HEK293 (cell line): ENCODE measurements around the gene GHSR.

Source experiments
- CTCF ChIA-PET: fragments of 350-600 bp; formaldehyde crosslinking; extraction: SDS; loops from one replicate; lab custom pipeline; 2021; ENCODE audit warnings: antibody characterized with exemption; lab: Yijun Ruan, JAX
- POLR2A ChIA-PET: fragments of 300-600 bp; formaldehyde crosslinking; extraction: SDS; loops from one replicate; lab custom pipeline; 2020; ENCODE audit warnings: antibody characterized with exemption, inconsistent platforms; lab: Yijun Ruan, JAX
- H3K27ac ChIP-seq: fragments of 200-500 bp; sonication (Bioruptor generic); 2 replicates; pipeline ENCODE4 v1.5.1; 2014; ENCODE audit warnings: low read depth, low read length, control low read depth, inconsistent platforms; ENCODE audit errors: extremely low read depth
- H3K36me3 ChIP-seq, 2 experiments: fragments of 200-500 bp in 1 of 2; sonication (Bioruptor generic) in 1 of 2; 1 replicate in 1 of 2; 2 replicates in 1 of 2; pipeline ENCODE4 v1.5.1; 2014 to 2017; ENCODE audit warnings: inconsistent platforms in 2 of 2, low read length in 2 of 2; ENCODE audit not compliant: control insufficient read depth in 2 of 2, insufficient read depth in 1 of 2
- H3K4me1 ChIP-seq: fragments of 200-500 bp; sonication (Bioruptor generic); 2 replicates; pipeline ENCODE4 v1.5.1; 2014; ENCODE audit warnings: mild to moderate bottlenecking, low read length, inconsistent platforms; ENCODE audit not compliant: control insufficient read depth, insufficient read depth
- H3K4me3 ChIP-seq: 2 replicates; pipeline ENCODE4 v1.5.1; 2011; ENCODE audit warnings: low read depth, mild to moderate bottlenecking, control low read depth, low read length, moderate library complexity
- H3K9me3 ChIP-seq: fragments of 200-500 bp; sonication (Bioruptor generic); 2 replicates; pipeline ENCODE4 v1.5.1; 2014; ENCODE audit warnings: low read depth, low read length, inconsistent platforms; ENCODE audit not compliant: control insufficient read depth, insufficient read depth
- GLIS1 ChIP-seq: fragments of 450-650 bp; formaldehyde crosslinking; IDR thresholded peaks from 2 replicates; pipeline ENCODE4 v1.5.1; 2016; ENCODE audit warnings: missing biosample characterization, missing genetic modification characterization
- OSR2 ChIP-seq: fragments of 450-650 bp; formaldehyde crosslinking; IDR thresholded peaks from 2 replicates; pipeline ENCODE4 v1.5.1; 2016; ENCODE audit warnings: missing biosample characterization, missing genetic modification characterization
- PRDM1 ChIP-seq: fragments of 450-650 bp; formaldehyde crosslinking; IDR thresholded peaks from 2 replicates; pipeline ENCODE4; 2016; ENCODE audit warnings: missing biosample characterization, missing genetic modification characterization
- TCF7L2 ChIP-seq: IDR thresholded peaks from 2 replicates; pipeline ENCODE4 v1.6.1; 2011; ENCODE audit warnings: low read depth, mild to moderate bottlenecking, inconsistent platforms, low read length, moderate library complexity, borderline replicate concordance
- ZFP41 ChIP-seq: fragments of 450-650 bp; formaldehyde crosslinking; IDR thresholded peaks from 2 replicates; pipeline ENCODE4 v1.5.1; 2016; ENCODE audit warnings: missing biosample characterization, missing genetic modification characterization, borderline replicate concordance
- ZNF146 ChIP-seq: fragments of 450-650 bp; formaldehyde crosslinking; IDR thresholded peaks from 2 replicates; pipeline ENCODE4 v1.5.1; 2016; ENCODE audit warnings: missing biosample characterization, missing genetic modification characterization
- ZNF266 ChIP-seq: fragments of 450-650 bp; formaldehyde crosslinking; IDR thresholded peaks from 2 replicates; pipeline ENCODE4 v1.5.1; 2016; ENCODE audit warnings: missing biosample characterization, missing genetic modification characterization, low read depth
- ZNF354C ChIP-seq: fragments of 450-650 bp; formaldehyde crosslinking; IDR thresholded peaks from 2 replicates; pipeline ENCODE4 v1.5.1; 2016; ENCODE audit warnings: missing biosample characterization, missing genetic modification characterization, low read depth, borderline replicate concordance
- ZNF514 ChIP-seq: fragments of 450-650 bp; formaldehyde crosslinking; IDR thresholded peaks from 2 replicates; pipeline ENCODE4 v1.5.1; 2016; ENCODE audit warnings: missing biosample characterization, missing genetic modification characterization
- ZNF624 ChIP-seq: fragments of 450-650 bp; formaldehyde crosslinking; IDR thresholded peaks from 2 replicates; pipeline ENCODE4 v1.5.1; 2017; ENCODE audit warnings: missing biosample characterization, missing genetic modification characterization
- ZNF654 ChIP-seq: fragments of 450-650 bp; formaldehyde crosslinking; IDR thresholded peaks from 2 replicates; pipeline ENCODE4 v1.5.1; 2016; ENCODE audit warnings: low read depth, missing biosample characterization, missing genetic modification characterization
- ZNF677 ChIP-seq: fragments of 450-650 bp; IDR thresholded peaks from 2 replicates; pipeline ENCODE4 v1.5.0; 2018; ENCODE audit warnings: missing biosample characterization, mild to moderate bottlenecking, missing genetic modification characterization, moderate library complexity
- ZNF785 ChIP-seq: fragments of 450-650 bp; formaldehyde crosslinking; IDR thresholded peaks from 2 replicates; pipeline ENCODE4 v1.5.1; 2016; ENCODE audit warnings: missing biosample characterization, missing genetic modification characterization
- ZSCAN23 ChIP-seq: fragments of 450-650 bp; formaldehyde crosslinking; IDR thresholded peaks from 2 replicates; pipeline ENCODE4 v1.5.1; 2016; ENCODE audit warnings: missing biosample characterization, missing genetic modification characterization
- TF ChIP-seq, protein P1 (sequence below): fragments of 450-650 bp; formaldehyde crosslinking; IDR thresholded peaks from 2 replicates; pipeline ENCODE4 v1.5.1; 2016; ENCODE audit warnings: missing biosample characterization, missing genetic modification characterization
- TF ChIP-seq, protein P2 (sequence below): sonication (generic); formaldehyde crosslinking; IDR thresholded peaks from 2 replicates; pipeline ENCODE4 v1.8.1; 2022; ENCODE audit warnings: mild to moderate bottlenecking, moderate library complexity, missing genetic modification reagents
- TF ChIP-seq, protein P3 (sequence below): fragments of 450-650 bp; formaldehyde crosslinking; optimal IDR thresholded peaks from 2 replicates; pipeline ENCODE3; 2016; ENCODE audit warnings: missing biosample characterization, mild to moderate bottlenecking, missing genetic modification characterization
- TF ChIP-seq, protein P4 (sequence below): fragments of 450-650 bp; formaldehyde crosslinking; conservative IDR thresholded peaks from 2 replicates; pipeline ENCODE4 v1.5.1; 2016; ENCODE audit warnings: low read depth, missing biosample characterization, missing genetic modification characterization
- TF ChIP-seq, protein P5 (sequence below): fragments of 450-650 bp; formaldehyde crosslinking; conservative IDR thresholded peaks from 2 replicates; pipeline ENCODE4 v1.5.1; 2016; ENCODE audit warnings: low read depth, missing biosample characterization, missing genetic modification characterization

GHSR gene

DNA sequence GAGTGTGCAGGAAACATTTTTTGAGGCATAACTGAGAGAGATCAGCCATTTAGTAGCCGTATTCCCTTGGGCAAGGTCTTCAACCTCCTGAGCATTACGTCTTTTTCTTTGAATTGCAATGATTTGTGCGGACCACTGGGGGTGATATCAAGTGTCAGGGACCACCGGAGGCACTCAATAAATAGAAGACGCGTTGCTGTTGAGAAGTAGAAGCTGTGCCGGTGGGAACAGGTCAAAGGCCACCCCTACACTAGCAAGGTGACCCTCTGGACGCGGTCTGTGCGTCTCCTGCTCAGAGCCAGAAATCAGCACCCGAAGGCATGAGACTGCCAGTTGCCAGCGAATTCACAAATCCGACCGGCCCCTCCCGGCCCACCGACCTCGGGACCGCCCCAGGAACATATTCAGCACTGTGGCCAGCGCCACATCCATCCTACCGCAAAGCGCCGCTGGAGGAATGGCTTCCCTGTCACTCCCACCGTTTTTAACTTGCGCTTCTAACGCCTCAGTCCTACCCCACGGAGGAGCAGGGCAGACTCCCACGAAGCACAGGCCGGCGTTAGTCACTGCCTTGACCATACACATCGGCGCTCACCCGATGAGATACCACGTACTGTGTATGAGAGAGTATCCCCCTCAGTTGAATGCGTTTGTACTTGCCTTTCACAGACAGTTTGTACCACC, 1.4 kb upstream of the GHSR start:
- H3K9me3 ChIP-seq = no peaks in the 10 kb centered on the region
- ChIA-PET POLR2A (no interaction called here), CTCF (no interaction called here)
- TF ChIP-seq GLIS1 (tag by site-specific recombination) = peak; percentile 84
- TF ChIP-seq, protein P1, sequence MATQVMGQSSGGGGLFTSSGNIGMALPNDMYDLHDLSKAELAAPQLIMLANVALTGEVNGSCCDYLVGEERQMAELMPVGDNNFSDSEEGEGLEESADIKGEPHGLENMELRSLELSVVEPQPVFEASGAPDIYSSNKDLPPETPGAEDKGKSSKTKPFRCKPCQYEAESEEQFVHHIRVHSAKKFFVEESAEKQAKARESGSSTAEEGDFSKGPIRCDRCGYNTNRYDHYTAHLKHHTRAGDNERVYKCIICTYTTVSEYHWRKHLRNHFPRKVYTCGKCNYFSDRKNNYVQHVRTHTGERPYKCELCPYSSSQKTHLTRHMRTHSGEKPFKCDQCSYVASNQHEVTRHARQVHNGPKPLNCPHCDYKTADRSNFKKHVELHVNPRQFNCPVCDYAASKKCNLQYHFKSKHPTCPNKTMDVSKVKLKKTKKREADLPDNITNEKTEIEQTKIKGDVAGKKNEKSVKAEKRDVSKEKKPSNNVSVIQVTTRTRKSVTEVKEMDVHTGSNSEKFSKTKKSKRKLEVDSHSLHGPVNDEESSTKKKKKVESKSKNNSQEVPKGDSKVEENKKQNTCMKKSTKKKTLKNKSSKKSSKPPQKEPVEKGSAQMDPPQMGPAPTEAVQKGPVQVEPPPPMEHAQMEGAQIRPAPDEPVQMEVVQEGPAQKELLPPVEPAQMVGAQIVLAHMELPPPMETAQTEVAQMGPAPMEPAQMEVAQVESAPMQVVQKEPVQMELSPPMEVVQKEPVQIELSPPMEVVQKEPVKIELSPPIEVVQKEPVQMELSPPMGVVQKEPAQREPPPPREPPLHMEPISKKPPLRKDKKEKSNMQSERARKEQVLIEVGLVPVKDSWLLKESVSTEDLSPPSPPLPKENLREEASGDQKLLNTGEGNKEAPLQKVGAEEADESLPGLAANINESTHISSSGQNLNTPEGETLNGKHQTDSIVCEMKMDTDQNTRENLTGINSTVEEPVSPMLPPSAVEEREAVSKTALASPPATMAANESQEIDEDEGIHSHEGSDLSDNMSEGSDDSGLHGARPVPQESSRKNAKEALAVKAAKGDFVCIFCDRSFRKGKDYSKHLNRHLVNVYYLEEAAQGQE (tag by site-specific recombination) = peak; percentile 95
- TF ChIP-seq TCF7L2 = no peak
- no peak for TF ChIP-seq ZSCAN23 (tag by site-specific recombination)
- TF ChIP-seq OSR2 (tag by site-specific recombination) = no peak
- TF ChIP-seq ZNF624 = no peak
- TF ChIP-seq, protein P2, sequence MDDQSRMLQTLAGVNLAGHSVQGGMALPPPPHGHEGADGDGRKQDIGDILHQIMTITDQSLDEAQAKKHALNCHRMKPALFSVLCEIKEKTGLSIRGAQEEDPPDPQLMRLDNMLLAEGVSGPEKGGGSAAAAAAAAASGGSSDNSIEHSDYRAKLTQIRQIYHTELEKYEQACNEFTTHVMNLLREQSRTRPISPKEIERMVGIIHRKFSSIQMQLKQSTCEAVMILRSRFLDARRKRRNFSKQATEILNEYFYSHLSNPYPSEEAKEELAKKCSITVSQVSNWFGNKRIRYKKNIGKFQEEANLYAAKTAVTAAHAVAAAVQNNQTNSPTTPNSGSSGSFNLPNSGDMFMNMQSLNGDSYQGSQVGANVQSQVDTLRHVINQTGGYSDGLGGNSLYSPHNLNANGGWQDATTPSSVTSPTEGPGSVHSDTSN = 0 out of 2 replicates have a peak, but pooled peaks have one; percentile 49
- no peak for TF ChIP-seq ZNF654
- H3K36me3 ChIP-seq = no peaks in the 10 kb centered on the region
- H3K4me1 ChIP-seq = no peaks in the 10 kb centered on the region
- no peak overlapping the region; the same call in 1 of the 2 replicates for H3K4me3 ChIP-seq
- no peak overlapping the region for H3K27ac ChIP-seq

DNA sequence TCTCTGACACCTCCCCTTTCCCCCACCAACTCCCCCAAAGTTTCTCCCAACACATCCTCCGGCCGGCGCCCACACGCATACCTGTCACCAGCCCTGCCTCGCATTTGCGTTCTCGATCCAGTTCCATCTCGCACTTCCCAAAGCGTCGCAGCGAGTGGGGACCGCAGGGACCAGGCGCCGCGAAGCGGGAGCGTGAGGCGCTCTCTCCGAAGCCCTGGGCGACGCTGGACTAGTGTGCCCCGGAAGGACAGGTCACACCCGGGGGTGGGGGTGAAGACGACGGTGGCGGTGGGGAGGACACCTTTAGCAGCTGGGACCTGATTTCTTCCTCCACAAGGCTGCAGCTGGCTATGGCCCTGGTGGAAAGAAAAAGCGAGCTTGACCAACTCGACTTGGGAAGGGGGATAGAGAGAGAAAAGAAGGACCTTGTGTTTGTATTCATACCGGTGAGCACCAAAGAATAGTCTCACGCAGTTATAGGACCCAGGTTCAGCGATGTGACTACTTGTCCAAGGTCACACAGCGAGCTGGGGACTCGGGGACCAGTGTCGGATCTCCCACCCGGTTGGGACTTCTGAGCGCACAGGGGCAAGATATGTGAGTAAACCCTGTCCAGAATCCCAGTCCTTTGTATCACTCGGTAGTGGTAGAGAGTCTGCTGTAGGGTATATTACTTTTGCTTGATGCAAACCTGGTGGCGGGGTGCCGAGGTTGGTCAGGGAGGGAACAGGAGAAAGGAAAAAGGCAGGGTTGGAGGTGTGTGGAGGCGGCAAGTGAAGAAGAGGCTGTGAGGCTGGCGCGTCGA, 607 bp upstream of the GHSR start:
- no peaks in the 10 kb centered on the region for H3K36me3 ChIP-seq
- no peaks in the 10 kb centered on the region for H3K4me1 ChIP-seq
- no peak overlapping the region for H3K27ac ChIP-seq
- no peaks in the 10 kb centered on the region for H3K9me3 ChIP-seq
- H3K4me3 ChIP-seq = no peak overlapping the region
- ChIA-PET POLR2A (no interaction called here), CTCF (no interaction called here)
- TF ChIP-seq ZNF266 (no peak), PRDM1 (tag by site-specific recombination) (no peak), ZNF677 (tag by site-specific recombination) (no peak), ZNF146 (tag by site-specific recombination) (no peak), ZNF785 (tag by site-specific recombination) (no peak), ZNF354C (tag by site-specific recombination) (no peak), ZNF514 (tag by site-specific recombination) (no peak), ZFP41 (tag by site-specific recombination) (no peak)
- TF ChIP-seq, protein P3, sequence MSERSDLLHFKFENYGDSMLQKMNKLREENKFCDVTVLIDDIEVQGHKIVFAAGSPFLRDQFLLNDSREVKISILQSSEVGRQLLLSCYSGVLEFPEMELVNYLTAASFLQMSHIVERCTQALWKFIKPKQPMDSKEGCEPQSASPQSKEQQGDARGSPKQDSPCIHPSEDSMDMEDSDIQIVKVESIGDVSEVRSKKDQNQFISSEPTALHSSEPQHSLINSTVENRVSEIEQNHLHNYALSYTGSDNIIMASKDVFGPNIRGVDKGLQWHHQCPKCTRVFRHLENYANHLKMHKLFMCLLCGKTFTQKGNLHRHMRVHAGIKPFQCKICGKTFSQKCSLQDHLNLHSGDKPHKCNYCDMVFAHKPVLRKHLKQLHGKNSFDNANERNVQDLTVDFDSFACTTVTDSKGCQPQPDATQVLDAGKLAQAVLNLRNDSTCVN = no peak
- TF ChIP-seq, protein P4, sequence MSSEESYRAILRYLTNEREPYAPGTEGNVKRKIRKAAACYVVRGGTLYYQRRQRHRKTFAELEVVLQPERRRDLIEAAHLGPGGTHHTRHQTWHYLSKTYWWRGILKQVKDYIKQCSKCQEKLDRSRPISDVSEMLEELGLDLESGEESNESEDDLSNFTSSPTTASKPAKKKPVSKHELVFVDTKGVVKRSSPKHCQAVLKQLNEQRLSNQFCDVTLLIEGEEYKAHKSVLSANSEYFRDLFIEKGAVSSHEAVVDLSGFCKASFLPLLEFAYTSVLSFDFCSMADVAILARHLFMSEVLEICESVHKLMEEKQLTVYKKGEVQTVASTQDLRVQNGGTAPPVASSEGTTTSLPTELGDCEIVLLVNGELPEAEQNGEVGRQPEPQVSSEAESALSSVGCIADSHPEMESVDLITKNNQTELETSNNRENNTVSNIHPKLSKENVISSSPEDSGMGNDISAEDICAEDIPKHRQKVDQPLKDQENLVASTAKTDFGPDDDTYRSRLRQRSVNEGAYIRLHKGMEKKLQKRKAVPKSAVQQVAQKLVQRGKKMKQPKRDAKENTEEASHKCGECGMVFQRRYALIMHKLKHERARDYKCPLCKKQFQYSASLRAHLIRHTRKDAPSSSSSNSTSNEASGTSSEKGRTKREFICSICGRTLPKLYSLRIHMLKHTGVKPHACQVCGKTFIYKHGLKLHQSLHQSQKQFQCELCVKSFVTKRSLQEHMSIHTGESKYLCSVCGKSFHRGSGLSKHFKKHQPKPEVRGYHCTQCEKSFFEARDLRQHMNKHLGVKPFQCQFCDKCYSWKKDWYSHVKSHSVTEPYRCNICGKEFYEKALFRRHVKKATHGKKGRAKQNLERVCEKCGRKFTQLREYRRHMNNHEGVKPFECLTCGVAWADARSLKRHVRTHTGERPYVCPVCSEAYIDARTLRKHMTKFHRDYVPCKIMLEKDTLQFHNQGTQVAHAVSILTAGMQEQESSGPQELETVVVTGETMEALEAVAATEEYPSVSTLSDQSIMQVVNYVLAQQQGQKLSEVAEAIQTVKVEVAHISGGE (tag by site-specific recombination) = no peak
- TF ChIP-seq, protein P5, sequence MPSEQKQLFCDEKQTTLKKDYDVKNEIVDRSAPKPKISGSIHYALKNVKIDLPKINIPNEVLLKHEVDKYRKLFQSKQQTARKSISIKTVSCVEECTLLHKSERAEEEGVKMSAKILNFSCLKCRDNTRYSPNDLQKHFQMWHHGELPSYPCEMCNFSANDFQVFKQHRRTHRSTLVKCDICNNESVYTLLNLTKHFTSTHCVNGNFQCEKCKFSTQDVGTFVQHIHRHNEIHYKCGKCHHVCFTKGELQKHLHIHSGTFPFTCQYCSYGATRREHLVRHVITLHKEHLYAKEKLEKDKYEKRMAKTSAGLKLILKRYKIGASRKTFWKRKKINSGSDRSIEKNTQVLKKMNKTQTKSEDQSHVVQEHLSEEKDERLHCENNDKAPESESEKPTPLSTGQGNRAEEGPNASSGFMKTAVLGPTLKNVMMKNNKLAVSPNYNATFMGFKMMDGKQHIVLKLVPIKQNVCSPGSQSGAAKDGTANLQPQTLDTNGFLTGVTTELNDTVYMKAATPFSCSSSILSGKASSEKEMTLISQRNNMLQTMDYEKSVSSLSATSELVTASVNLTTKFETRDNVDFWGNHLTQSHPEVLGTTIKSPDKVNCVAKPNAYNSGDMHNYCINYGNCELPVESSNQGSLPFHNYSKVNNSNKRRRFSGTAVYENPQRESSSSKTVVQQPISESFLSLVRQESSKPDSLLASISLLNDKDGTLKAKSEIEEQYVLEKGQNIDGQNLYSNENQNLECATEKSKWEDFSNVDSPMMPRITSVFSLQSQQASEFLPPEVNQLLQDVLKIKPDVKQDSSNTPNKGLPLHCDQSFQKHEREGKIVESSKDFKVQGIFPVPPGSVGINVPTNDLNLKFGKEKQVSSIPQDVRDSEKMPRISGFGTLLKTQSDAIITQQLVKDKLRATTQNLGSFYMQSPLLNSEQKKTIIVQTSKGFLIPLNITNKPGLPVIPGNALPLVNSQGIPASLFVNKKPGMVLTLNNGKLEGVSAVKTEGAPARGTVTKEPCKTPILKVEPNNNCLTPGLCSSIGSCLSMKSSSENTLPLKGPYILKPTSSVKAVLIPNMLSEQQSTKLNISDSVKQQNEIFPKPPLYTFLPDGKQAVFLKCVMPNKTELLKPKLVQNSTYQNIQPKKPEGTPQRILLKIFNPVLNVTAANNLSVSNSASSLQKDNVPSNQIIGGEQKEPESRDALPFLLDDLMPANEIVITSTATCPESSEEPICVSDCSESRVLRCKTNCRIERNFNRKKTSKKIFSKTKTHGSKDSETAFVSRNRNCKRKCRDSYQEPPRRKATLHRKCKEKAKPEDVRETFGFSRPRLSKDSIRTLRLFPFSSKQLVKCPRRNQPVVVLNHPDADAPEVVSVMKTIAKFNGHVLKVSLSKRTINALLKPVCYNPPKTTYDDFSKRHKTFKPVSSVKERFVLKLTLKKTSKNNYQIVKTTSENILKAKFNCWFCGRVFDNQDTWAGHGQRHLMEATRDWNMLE (tag by site-specific recombination) = no peak
